Measurements from ENCODE around the gene FAM149A. TPM values are rescaled to one million over a fixed set of nuclear protein-coding genes. Genes with fewer than 3 reads are reported as not detected.
A peak's percentile ranks its signal among the peaks of the same experiment; 100 is the strongest.

FAM149A gene
- total and polyA plus RNA-seq, 8 donors = 11.9 to 31.4 (median 20.6) TPM

- Histone ChIP-seq H3K9me3 (no peaks in the 10 kb centered on the region), H3K36me3 (peaks cover 0 to 12% (median 4%) of the 10 kb centered on the region in 3 donors), H3K4me1 (no peaks in the 10 kb centered on the region), H3K27me3 (no peaks in the 10 kb centered on the region), H3K4me3 (peak overlapping the region in 1 of 4 donors; percentile 10), H3K27ac (peak overlapping the region in 1 of 4 donors; percentile 60)
- 57 to 58% methylated on average over 45 of the region's 45 CpGs for WGBS, 2 donors
- ATAC-seq (peak in 2 of 4 donors; percentile 51 to 67), FAIRE-seq (no peak), DNase-seq (no peak)
- no peak for TF ChIP-seq CTCF (IDR thresholded peaks at IDR 0.05)
- intact Hi-C loops (cut with DNase I) = no loop called here
Observed at GRCh38 chr4:186204103-186204559, 99.6 kb downstream of the FAM149A start.

GRCh38 chr4:186204686-186205085 is 100.2 kb downstream of the FAM149A start:
- intact Hi-C loops (cut with DNase I) = no loop called here
- no peak for DNase-seq
- Histone ChIP-seq H3K36me3 (peaks cover 0 to 13% (median 4%) of the 10 kb centered on the region in 3 donors), H3K27me3 (no peaks in the 10 kb centered on the region), H3K9me3 (no peaks in the 10 kb centered on the region), H3K27ac (peak overlapping the region in 1 of 4 donors; percentile 60), H3K4me1 (no peaks in the 10 kb centered on the region), H3K4me3 (peak overlapping the region in 1 of 4 donors; percentile 10)
- TF ChIP-seq CTCF (IDR thresholded peaks at IDR 0.05) = no peak
- no peak for FAIRE-seq
- 62 to 65% methylated on average over 13 of the region's 13 CpGs for WGBS, 2 donors
- ATAC-seq = peak in 2 of 4 donors; percentile 38 to 39

GRCh38 chr4:186205156-186205555 is 100.7 kb downstream of the FAM149A start:
- TF ChIP-seq CTCF (IDR thresholded peaks at IDR 0.05) = no peak
- H3K4me1 ChIP-seq = no peaks in the 10 kb centered on the region
- 80 to 82% methylated on average over 8 of the region's 8 CpGs for WGBS, 2 donors

GRCh38 chr4:186216465-186217024 is 112.0 kb downstream of the FAM149A start:
- no peak overlapping the region for H3K27ac ChIP-seq
- H3K9me3 ChIP-seq = no peaks in the 10 kb centered on the region
- H3K36me3 ChIP-seq = no peaks in the 10 kb centered on the region
- WGBS, 2 donors = 71 to 85% methylated on average over 8 of the region's 8 CpGs
- ATAC-seq = no peak
- no peak for DNase-seq
- TF ChIP-seq CTCF (IDR thresholded peaks at IDR 0.05) = no peak
- no peak overlapping the region for H3K4me3 ChIP-seq
- no peak for FAIRE-seq
- no peaks in the 10 kb centered on the region for H3K4me1 ChIP-seq
- no peaks in the 10 kb centered on the region for H3K27me3 ChIP-seq
- intact Hi-C loops (cut with DNase I) = no loop called here

More at GRCh38 chr4:186205156-186205555, 100.7 kb downstream of the FAM149A start:
- Histone ChIP-seq H3K4me3 (no peak overlapping the region), H3K27ac (no peak overlapping the region), H3K9me3 (no peaks in the 10 kb centered on the region), H3K36me3 (peaks cover 0 to 13% (median 4%) of the 10 kb centered on the region in 3 donors), H3K27me3 (no peaks in the 10 kb centered on the region)
- FAIRE-seq (no peak), DNase-seq (no peak), ATAC-seq (no peak)
- intact Hi-C loops (cut with DNase I) = no loop called here

GRCh38 chr4:186217733-186218293 is 113.3 kb downstream of the FAM149A start:
- Histone ChIP-seq H3K27me3 (no peaks in the 10 kb centered on the region), H3K4me3 (no peak overlapping the region), H3K9me3 (no peaks in the 10 kb centered on the region), H3K27ac (no peak overlapping the region), H3K4me1 (no peaks in the 10 kb centered on the region), H3K36me3 (no peaks in the 10 kb centered on the region)
- ATAC-seq (no peak), FAIRE-seq (no peak), DNase-seq (no peak)
- intact Hi-C loops (cut with DNase I) = no loop called here
- no peak for TF ChIP-seq CTCF (IDR thresholded peaks at IDR 0.05)
- 30 to 31% methylated on average over 1 of the region's 1 CpG for WGBS, 2 donors
